Right cardiac atrium (tissue), 5 donors: ENCODE measurements around the gene TMOD4. TPM values are rescaled to one million over a fixed set of nuclear protein-coding genes. Genes with fewer than 3 reads are reported as not detected.

ENCODE experiments used
- ATAC-seq, 2 donors: fragments of 200-7000 bp; cut with Tn5 transposase; one replicate each; pipeline versions ENCODE4 v1.8.0 to v1.9.1; 2020; ENCODE audit warnings: moderate library complexity in 2 of 2, mild to moderate bottlenecking in 1 of 2
- DNase-seq, 3 donors: peaks; one replicate each; pipeline ENCODE4 v3.0.0-alpha.2; 2020
- H3K27ac ChIP-seq: one replicate; pipeline ENCODE4 v1.5.1; 2013; ENCODE audit warnings: mild to moderate bottlenecking, low read length, control low read depth, moderate library complexity
- H3K27me3 ChIP-seq: one replicate; pipeline ENCODE4 v1.6.1; 2013; ENCODE audit not compliant: control insufficient read depth, insufficient read depth
- H3K4me1 ChIP-seq: one replicate; pipeline ENCODE4 v1.6.1; 2013; ENCODE audit warnings: low read length; ENCODE audit not compliant: control insufficient read depth, insufficient read depth
- H3K4me3 ChIP-seq: one replicate; pipeline ENCODE4 v1.5.1; 2013; ENCODE audit warnings: low read length, control low read depth
- H3K9me3 ChIP-seq: one replicate; pipeline ENCODE4 v1.6.1; 2013; ENCODE audit warnings: low read length; ENCODE audit not compliant: control insufficient read depth
- WGBS: extraction: QIAGEN DNeasy Blood & Tissue Kit; methylation state at CpG from one replicate; pipeline ENCODE4 v1.1.7; 2013; 5-methylcytosine and 5-hydroxymethylcytosine counted together
- intact Hi-C, 4 donors: fragments of 100-400 bp; cut with DNase I; formaldehyde crosslinking; loops; one replicate each; pipeline versions ENCODE4 v1.11.0 to v1.14.0; 2022 to 2023
- polyA plus RNA-seq: library from polyadenylated mRNA; stranded (reverse); fragments of 200-250 nt; gene quantifications from one replicate; pipeline ENCODE4 v1.2.3, GENCODE V29; 2013
- total RNA-seq, 4 donors: library from RNA; stranded (reverse); fragmentation: NEBNext Ultra II Directional; extraction: Animal tissue kit (Norgen Biotek cat#: 25700); gene quantifications; one replicate each; pipeline ENCODE4 v1.2.1, GENCODE V29; 2021
- donor health status: healthy with polysubstance abuse.
- donor health status: DM: no; HTN: yes; CAD: no.
- donor health status: DM: no; HTN: no; CAD: no.
- donor health status: DM: no; HTN: yes; CAD: no; lungs with severe emphysema.
- donor health status: DM: yes; HTN: yes; CAD: no.

TMOD4 gene
- total and polyA plus RNA-seq, 5 donors = 0.20 TPM; not detected in 4

DNA sequence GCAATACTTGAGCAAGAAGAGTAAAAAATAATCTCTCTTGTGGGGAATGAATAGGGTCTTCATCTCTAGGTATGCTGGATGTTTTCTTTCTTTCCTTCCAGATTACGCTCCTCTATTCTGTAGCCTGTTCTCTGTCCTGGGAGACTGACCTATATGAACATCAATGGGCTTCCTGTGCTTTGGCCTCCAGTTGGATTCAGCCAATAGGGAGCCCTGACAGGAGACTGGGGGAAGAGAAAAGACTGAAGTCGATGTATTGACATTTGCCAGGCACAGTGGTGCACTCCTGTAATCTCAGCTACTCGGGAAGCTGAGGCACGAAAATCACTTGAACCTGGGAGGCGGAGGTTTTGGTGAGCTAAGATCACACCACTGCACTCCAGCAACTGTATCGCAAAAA lies 47.0 kb downstream of the TMOD4 start:
- Histone ChIP-seq H3K4me1 (no peaks in the 10 kb centered on the region), H3K27ac (no peak overlapping the region), H3K9me3 (no peaks in the 10 kb centered on the region), H3K27me3 (no peaks in the 10 kb centered on the region), H3K4me3 (no peak overlapping the region)
- intact Hi-C loops = no loop called here
- WGBS = 48% methylated on average over 6 of the region's 6 CpGs
- ATAC-seq (no peak), DNase-seq (no peak)

DNA sequence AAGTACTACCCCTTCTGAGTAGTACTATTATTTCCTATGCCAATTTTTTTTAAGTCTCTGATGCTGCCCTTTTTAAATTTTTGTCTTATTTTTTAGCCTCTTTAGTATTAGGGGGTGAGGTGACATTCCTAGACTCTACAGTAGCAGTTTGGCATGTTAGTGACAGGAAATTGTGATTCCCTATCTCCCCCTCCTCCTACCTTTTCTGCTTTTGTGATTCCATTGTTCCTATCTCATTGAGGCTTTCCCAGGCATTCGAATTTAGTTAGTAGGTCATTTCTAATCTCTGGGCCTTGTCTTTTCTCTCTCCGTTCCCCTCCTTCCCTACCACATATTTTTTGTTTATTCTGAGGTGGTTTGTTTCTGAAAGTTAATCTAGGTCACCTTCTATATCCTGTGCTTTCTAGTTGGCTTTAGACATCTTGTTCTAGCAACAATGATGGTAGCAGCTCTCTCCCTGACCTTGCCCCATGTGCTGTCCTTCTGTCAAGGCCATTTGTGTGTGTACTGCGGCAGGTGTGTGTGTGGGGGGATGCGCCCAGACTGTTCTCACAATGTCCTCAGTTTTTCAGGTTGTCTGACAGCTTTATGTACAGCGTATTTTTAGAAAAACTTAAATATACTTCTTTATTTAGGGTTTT lies 50.9 kb downstream of the TMOD4 start:
- ATAC-seq = no peak
- DNase-seq = no peak
- Histone ChIP-seq H3K4me1 (no peaks in the 10 kb centered on the region), H3K9me3 (no peaks in the 10 kb centered on the region), H3K27ac (no peak overlapping the region), H3K27me3 (no peaks in the 10 kb centered on the region), H3K4me3 (no peak overlapping the region)
- WGBS = 73% methylated on average over 5 of the region's 5 CpGs
- intact Hi-C loops = no loop called here

Other genes starting within 250 kb of the TMOD4 start
- 10 to 100 TPM; 17.4 to 23.8 (median 20.3) TPM for gene SETDB1, start 249.6 kb downstream of the TMOD4 start, total RNA-seq
- 12.5 TPM for gene SETDB1, start 249.6 kb downstream of the TMOD4 start, polyA plus RNA-seq
- gene CERS2, start 201.1 kb downstream of the TMOD4 start, total RNA-seq = 100 to 1,000 TPM in 1 of 4 donors, 10 to 100 TPM in 3; 89.3 to 110 (median 93.5) TPM
- gene CERS2, start 201.1 kb downstream of the TMOD4 start, polyA plus RNA-seq = 77.3 TPM
- gene ANXA9, start 193.7 kb downstream of the TMOD4 start, total RNA-seq = under 1 TPM in 1 of 4 donors, not detected in 3; 0.21 TPM
- 0.23 TPM for gene ANXA9, start 193.7 kb downstream of the TMOD4 start, polyA plus RNA-seq
- gene MINDY1, start 169.1 kb downstream of the TMOD4 start, total RNA-seq = 10 to 100 TPM; 46.7 to 86.4 (median 52.1) TPM
- 34.9 TPM for gene MINDY1, start 169.1 kb downstream of the TMOD4 start, polyA plus RNA-seq
- 10 to 100 TPM; 45.8 to 66.0 (median 49.8) TPM for gene PRUNE1, start 167.5 kb downstream of the TMOD4 start, total RNA-seq
- gene PRUNE1, start 167.5 kb downstream of the TMOD4 start, polyA plus RNA-seq = 39.3 TPM
- under 1 TPM; 0.23 to 0.71 (median 0.50) TPM for gene BNIPL, start 139.4 kb downstream of the TMOD4 start, total RNA-seq
- 0.41 TPM for gene BNIPL, start 139.4 kb downstream of the TMOD4 start, polyA plus RNA-seq
- gene C1orf56, start 128.2 kb downstream of the TMOD4 start, total RNA-seq = 10 to 100 TPM in 1 of 4 donors, 1 to 10 TPM in 3; 5.8 to 12.4 (median 7.4) TPM
- 9.5 TPM for gene C1orf56, start 128.2 kb downstream of the TMOD4 start, polyA plus RNA-seq
- 10 to 100 TPM; 34.7 to 53.6 (median 36.6) TPM for gene CDC42SE1, start 116.4 kb downstream of the TMOD4 start, total RNA-seq
- 27.9 TPM for gene CDC42SE1, start 116.4 kb downstream of the TMOD4 start, polyA plus RNA-seq
- gene MLLT11, start 115.6 kb downstream of the TMOD4 start, total RNA-seq = 1 to 10 TPM; 1.7 to 9.7 (median 8.7) TPM
- gene MLLT11, start 115.6 kb downstream of the TMOD4 start, polyA plus RNA-seq = 10.1 TPM
- gene GABPB2, start 105.2 kb downstream of the TMOD4 start, total RNA-seq = 10 to 100 TPM; 15.6 to 20.3 (median 18.4) TPM
- 9.8 TPM for gene GABPB2, start 105.2 kb downstream of the TMOD4 start, polyA plus RNA-seq
- gene SEMA6C, start 29.4 kb downstream of the TMOD4 start, total RNA-seq = 10 to 100 TPM; 23.7 to 70.5 (median 53.3) TPM
- 58.3 TPM for gene SEMA6C, start 29.4 kb downstream of the TMOD4 start, polyA plus RNA-seq
- 1 to 10 TPM; 1.8 to 3.7 (median 2.3) TPM for gene TNFAIP8L2, start 19.3 kb downstream of the TMOD4 start, total RNA-seq
- gene TNFAIP8L2, start 19.3 kb downstream of the TMOD4 start, polyA plus RNA-seq = 2.1 TPM
- gene LYSMD1, start 10.1 kb downstream of the TMOD4 start, total RNA-seq = 10 to 100 TPM in 3 of 4 donors, 1 to 10 TPM in 1; 8.5 to 16.5 (median 15.6) TPM
- gene LYSMD1, start 10.1 kb downstream of the TMOD4 start, polyA plus RNA-seq = 9.9 TPM
- gene SCNM1, start 9.8 kb downstream of the TMOD4 start, total RNA-seq = 10 to 100 TPM; 18.3 to 25.6 (median 21.5) TPM
- 23.7 TPM for gene SCNM1, start 9.8 kb downstream of the TMOD4 start, polyA plus RNA-seq
- 10 to 100 TPM; 40.0 to 52.3 (median 41.7) TPM for gene VPS72, start 14.2 kb upstream of the TMOD4 start, total RNA-seq
- gene VPS72, start 14.2 kb upstream of the TMOD4 start, polyA plus RNA-seq = 37.3 TPM
- 10 to 100 TPM; 33.7 to 50.7 (median 38.2) TPM for gene PIP5K1A, start 22.6 kb upstream of the TMOD4 start, total RNA-seq
- 20.4 TPM for gene PIP5K1A, start 22.6 kb upstream of the TMOD4 start, polyA plus RNA-seq
- gene PSMD4, start 78.8 kb upstream of the TMOD4 start, total RNA-seq = 100 to 1,000 TPM; 134 to 163 (median 144) TPM
- gene PSMD4, start 78.8 kb upstream of the TMOD4 start, polyA plus RNA-seq = 152 TPM
- gene ZNF687, start 106.3 kb upstream of the TMOD4 start, total RNA-seq = 10 to 100 TPM; 12.4 to 15.0 (median 13.2) TPM
- gene ZNF687, start 106.3 kb upstream of the TMOD4 start, polyA plus RNA-seq = 8.6 TPM
- gene PI4KB, start 151.4 kb upstream of the TMOD4 start, total RNA-seq = 10 to 100 TPM; 45.5 to 62.0 (median 52.0) TPM
- gene PI4KB, start 151.4 kb upstream of the TMOD4 start, polyA plus RNA-seq = 31.0 TPM
- gene RFX5, start 171.3 kb upstream of the TMOD4 start, total RNA-seq = 10 to 100 TPM; 20.3 to 23.1 (median 21.6) TPM
- 13.7 TPM for gene RFX5, start 171.3 kb upstream of the TMOD4 start, polyA plus RNA-seq
- gene SELENBP1, start 196.7 kb upstream of the TMOD4 start, total RNA-seq = 10 to 100 TPM; 31.1 to 65.9 (median 58.5) TPM
- 48.5 TPM for gene SELENBP1, start 196.7 kb upstream of the TMOD4 start, polyA plus RNA-seq
- 100 to 1,000 TPM; 171 to 204 (median 188) TPM for gene PSMB4, start 223.6 kb upstream of the TMOD4 start, total RNA-seq
- gene PSMB4, start 223.6 kb upstream of the TMOD4 start, polyA plus RNA-seq = 344 TPM